ENCODE measurements around the gene SLC44A4. TPM values are rescaled to one million over a fixed set of nuclear protein-coding genes. Genes with fewer than 3 reads are reported as not detected.
"Not testable (repeated sequence)": the region's sequence is repeated elsewhere in the genome, so short reads cannot be mapped to it uniquely, and the experiment has no call there.

Gene SLC44A4
- total and polyA plus RNA-seq, 8 donors = 35.4 to 201 (median 121) TPM

DNA sequence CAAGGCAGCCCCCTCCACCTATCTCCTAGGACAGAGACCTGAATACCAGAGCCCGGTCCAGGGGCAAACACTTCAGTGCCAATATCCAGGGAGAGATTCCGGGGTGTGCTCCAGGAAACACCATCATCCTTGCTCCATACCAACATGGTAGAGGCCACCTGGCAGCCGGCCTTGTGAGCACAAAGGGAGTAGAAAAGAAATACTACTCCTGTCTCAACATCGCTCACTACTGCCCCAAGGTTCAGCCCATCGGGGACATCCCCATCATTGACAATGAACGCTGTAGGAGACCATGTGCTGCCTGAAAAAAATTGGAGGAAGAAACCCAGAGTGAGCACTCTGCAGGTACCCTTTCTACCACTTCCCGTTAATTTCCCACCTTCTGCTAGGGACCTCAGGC is 17.6 kb downstream of the SLC44A4 start:
- H3K4me1 ChIP-seq = peaks cover 17 to 47% (median 35%) of the 10 kb centered on the region in 4 donors
- TF ChIP-seq POLR2AphosphoS5 (IDR thresholded peaks at IDR 0.05) = no peak
- TF ChIP-seq, protein P1, sequence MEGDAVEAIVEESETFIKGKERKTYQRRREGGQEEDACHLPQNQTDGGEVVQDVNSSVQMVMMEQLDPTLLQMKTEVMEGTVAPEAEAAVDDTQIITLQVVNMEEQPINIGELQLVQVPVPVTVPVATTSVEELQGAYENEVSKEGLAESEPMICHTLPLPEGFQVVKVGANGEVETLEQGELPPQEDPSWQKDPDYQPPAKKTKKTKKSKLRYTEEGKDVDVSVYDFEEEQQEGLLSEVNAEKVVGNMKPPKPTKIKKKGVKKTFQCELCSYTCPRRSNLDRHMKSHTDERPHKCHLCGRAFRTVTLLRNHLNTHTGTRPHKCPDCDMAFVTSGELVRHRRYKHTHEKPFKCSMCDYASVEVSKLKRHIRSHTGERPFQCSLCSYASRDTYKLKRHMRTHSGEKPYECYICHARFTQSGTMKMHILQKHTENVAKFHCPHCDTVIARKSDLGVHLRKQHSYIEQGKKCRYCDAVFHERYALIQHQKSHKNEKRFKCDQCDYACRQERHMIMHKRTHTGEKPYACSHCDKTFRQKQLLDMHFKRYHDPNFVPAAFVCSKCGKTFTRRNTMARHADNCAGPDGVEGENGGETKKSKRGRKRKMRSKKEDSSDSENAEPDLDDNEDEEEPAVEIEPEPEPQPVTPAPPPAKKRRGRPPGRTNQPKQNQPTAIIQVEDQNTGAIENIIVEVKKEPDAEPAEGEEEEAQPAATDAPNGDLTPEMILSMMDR (IDR thresholded peaks at IDR 0.05) = no peak
- TF ChIP-seq EP300 (IDR thresholded peaks at IDR 0.05) = no peak
- TF ChIP-seq POLR2A (IDR thresholded peaks at IDR 0.05) = no peak
- H3K27ac ChIP-seq = no peak overlapping the region
- intact Hi-C loops (cut with DNase I; ENCODE audit: low total_unique reads) = no loop called here
- no peaks in the 10 kb centered on the region for H3K27me3 ChIP-seq
- peaks cover 28 to 67% (median 47%) of the 10 kb centered on the region in 4 donors for H3K36me3 ChIP-seq
- no peaks in the 10 kb centered on the region for H3K9me3 ChIP-seq
- no peak for DNase-seq
- H3K4me3 ChIP-seq = no peak overlapping the region
- 89 to 96% (median 95%) methylated on average over 7 of the region's 7 CpGs for whole genome bisulfite sequencing, 5 donors

DNA sequence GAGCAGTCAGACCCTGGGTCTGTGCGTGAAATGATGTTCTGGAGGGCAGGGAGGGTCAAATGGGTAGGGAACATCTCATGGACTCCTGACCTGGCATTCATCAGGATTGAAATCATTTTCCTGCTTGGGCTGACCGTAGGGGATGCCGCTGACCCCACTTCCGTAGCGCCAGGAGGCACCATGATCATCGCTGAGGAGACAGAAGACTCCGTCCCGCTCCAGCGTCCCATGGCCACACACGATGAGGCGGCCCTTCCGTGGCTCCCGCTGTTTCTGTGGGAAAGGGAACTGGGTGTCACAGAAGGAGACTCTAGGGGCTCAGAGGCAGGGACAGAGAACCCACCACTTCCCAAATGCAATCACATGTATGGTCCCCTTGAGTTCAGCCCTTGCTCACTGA is 18.4 kb downstream of the SLC44A4 start:
- no peak overlapping the region for H3K27ac ChIP-seq
- intact Hi-C loops (cut with DNase I; ENCODE audit: low total_unique reads) = no loop called here
- DNase-seq = no peak
- H3K27me3 ChIP-seq = no peaks in the 10 kb centered on the region
- 90 to 97% (median 95%) methylated on average over 13 of the region's 13 CpGs for WGBS, 5 donors
- peaks cover 28 to 63% (median 47%) of the 10 kb centered on the region in 4 donors for H3K36me3 ChIP-seq
- H3K4me3 ChIP-seq = no peak overlapping the region
- no peaks in the 10 kb centered on the region for H3K9me3 ChIP-seq
- H3K4me1 ChIP-seq = peaks cover 10 to 39% (median 29%) of the 10 kb centered on the region in 4 donors
- TF ChIP-seq POLR2A (IDR thresholded peaks at IDR 0.05) (no peak), POLR2AphosphoS5 (IDR thresholded peaks at IDR 0.05) (no peak), EP300 (IDR thresholded peaks at IDR 0.05) (no peak)
- TF ChIP-seq, protein P1 (IDR thresholded peaks at IDR 0.05) = no peak

DNA sequence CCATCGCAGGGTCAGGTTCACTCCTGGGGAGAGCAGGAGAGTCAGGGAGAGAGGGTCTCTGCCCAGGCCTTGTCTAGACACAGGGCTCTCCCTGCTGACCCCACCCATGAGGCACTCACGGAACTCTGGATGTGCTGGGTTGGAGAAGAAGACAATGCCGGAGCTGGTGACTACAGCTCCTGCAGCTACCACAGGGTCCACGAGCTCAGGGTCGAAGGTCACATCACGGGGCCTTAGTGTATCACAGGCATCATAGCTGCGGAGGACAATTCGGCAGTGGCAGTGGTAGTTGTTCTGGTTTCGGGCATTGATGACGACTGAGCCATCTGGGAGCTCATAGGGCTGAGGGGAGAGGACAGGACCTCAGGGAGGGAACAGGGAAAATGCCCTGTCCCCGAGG is 18.9 kb downstream of the SLC44A4 start:
- no peak overlapping the region for H3K27ac ChIP-seq
- H3K4me1 ChIP-seq = peaks cover 10 to 37% (median 27%) of the 10 kb centered on the region in 4 donors
- H3K36me3 ChIP-seq = peaks cover 28 to 63% (median 47%) of the 10 kb centered on the region in 4 donors
- no peak for TF ChIP-seq POLR2AphosphoS5 (IDR thresholded peaks at IDR 0.05)
- TF ChIP-seq, protein P1 (IDR thresholded peaks at IDR 0.05) = no peak
- TF ChIP-seq POLR2A (IDR thresholded peaks at IDR 0.05) = no peak
- no peak for TF ChIP-seq EP300 (IDR thresholded peaks at IDR 0.05)
- H3K4me3 ChIP-seq = no peak overlapping the region
- DNase-seq = no peak
- no peaks in the 10 kb centered on the region for H3K9me3 ChIP-seq
- H3K27me3 ChIP-seq = no peaks in the 10 kb centered on the region
- intact Hi-C loops (cut with DNase I; ENCODE audit: low total_unique reads) = no loop called here
- WGBS, 5 donors = 86 to 93% (median 89%) methylated on average over 9 to 11 of the region's 11 CpGs

DNA sequence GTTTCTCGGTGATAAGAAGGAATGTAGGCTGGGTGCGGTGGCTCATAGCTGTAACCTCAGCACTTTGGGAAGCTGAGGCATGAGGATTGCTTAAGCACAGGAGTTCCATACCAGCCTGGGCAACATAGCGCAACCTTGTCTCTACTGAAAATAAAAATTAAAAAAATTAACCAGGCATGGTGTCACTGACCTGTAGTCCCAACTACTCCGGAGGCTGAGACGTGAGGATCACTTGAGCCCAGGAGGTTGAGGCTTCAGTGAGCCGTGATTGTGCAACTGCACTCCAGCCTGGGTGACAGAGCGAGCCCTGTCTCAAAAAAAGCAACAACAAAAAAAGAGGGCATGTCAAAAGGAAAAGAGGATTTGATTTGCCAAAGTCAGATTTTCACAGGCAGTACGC is 20.1 kb downstream of the SLC44A4 start:
- Histone ChIP-seq H3K4me1 (peaks cover 6 to 25% (median 17%) of the 10 kb centered on the region in 4 donors), H3K27me3 (no peaks in the 10 kb centered on the region), H3K4me3 (no peak overlapping the region), H3K36me3 (peaks cover 28 to 56% (median 47%) of the 10 kb centered on the region in 4 donors), H3K9me3 (no peaks in the 10 kb centered on the region), H3K27ac (no peak overlapping the region)
- 85 to 96% (median 92%) methylated on average over 8 of the region's 8 CpGs for WGBS, 5 donors
- no peak for DNase-seq
- TF ChIP-seq, protein P1 (IDR thresholded peaks at IDR 0.05) = no peak
- TF ChIP-seq POLR2AphosphoS5 (IDR thresholded peaks at IDR 0.05) (no peak), POLR2A (IDR thresholded peaks at IDR 0.05) (no peak), EP300 (IDR thresholded peaks at IDR 0.05) (no peak)
- intact Hi-C loops (cut with DNase I; ENCODE audit: low total_unique reads) = no loop called here

DNA sequence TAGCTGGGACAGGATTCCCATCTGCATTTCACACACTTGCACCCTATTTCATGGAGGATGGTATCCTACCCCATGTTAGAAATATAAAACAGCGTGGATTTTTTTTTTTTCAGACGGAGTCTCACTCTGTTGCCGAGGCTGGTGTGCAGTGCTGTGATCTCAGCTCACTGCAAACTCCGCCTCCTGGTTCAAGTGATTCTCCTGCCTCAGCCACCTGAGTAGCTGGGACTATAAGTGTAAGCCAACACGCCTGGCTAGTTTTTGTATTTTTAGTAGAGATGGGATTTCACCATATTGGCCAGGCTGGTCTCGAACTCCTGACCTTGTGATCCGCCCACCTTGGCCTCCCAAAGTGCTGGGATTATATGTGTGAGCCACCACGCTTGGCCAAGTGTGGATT is 21.0 kb downstream of the SLC44A4 start:
- H3K4me3 ChIP-seq; H3K9me3 ChIP-seq; H3K27ac ChIP-seq; DNase-seq; intact Hi-C loops (cut with DNase I; ENCODE audit: low total_unique reads); H3K27me3 ChIP-seq: not testable (repeated sequence)
- Histone ChIP-seq H3K36me3 (peaks cover 28 to 54% (median 47%) of the 10 kb centered on the region in 4 donors), H3K4me1 (peaks cover 6 to 17% (median 11%) of the 10 kb centered on the region in 4 donors)
- 84 to 96% (median 92%) methylated on average over 8 of the region's 8 CpGs for WGBS, 5 donors

DNA sequence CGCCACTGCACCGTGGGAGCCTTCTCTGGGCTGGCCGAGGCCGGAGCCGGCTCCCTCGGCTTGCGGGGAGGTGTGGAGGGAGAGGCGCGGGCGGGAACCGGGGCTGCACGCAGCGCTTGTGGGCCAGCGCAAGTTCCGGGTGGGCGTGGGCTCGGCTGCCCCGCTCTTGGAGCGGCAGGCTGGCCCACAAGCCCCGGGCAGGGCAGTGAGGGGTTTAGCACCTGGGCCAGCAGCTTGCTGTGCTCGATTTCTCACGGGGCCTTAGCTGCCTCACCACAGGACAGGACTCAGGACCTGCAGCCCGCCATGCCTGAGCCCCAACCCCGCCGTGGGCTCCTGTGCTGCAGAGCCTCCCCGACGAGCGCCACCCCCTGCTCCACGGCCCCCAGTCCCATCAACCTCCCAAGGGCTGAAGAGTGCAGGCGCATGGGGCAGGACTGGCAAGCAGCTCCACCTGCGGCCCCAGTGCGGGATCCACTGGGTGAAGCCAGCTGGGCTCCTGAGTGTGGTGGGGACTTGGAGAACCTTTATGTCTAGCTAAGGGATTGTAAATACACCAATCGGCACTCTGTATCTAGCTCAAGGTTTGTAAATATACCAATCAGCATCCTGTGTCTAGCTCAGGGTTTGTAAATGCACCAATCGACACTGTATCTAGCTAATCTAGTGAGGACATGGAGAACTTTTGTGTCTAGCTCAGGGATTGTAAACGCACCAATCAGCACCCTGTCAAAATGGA is 26.6 kb downstream of the SLC44A4 start:
- H3K4me3 ChIP-seq; DNase-seq; H3K9me3 ChIP-seq; H3K4me1 ChIP-seq; intact Hi-C loops (cut with DNase I; ENCODE audit: low total_unique reads); H3K27me3 ChIP-seq; H3K27ac ChIP-seq: not testable (repeated sequence)
- 87 to 95% (median 92%) methylated on average over 17 to 35 of the region's 35 CpGs for WGBS, 5 donors
- H3K36me3 ChIP-seq = peaks cover 0 to 12% (median 7%) of the 10 kb centered on the region in 4 donors
